ENCODE measurements around the gene SERPINF2.

SERPINF2 gene

DNA sequence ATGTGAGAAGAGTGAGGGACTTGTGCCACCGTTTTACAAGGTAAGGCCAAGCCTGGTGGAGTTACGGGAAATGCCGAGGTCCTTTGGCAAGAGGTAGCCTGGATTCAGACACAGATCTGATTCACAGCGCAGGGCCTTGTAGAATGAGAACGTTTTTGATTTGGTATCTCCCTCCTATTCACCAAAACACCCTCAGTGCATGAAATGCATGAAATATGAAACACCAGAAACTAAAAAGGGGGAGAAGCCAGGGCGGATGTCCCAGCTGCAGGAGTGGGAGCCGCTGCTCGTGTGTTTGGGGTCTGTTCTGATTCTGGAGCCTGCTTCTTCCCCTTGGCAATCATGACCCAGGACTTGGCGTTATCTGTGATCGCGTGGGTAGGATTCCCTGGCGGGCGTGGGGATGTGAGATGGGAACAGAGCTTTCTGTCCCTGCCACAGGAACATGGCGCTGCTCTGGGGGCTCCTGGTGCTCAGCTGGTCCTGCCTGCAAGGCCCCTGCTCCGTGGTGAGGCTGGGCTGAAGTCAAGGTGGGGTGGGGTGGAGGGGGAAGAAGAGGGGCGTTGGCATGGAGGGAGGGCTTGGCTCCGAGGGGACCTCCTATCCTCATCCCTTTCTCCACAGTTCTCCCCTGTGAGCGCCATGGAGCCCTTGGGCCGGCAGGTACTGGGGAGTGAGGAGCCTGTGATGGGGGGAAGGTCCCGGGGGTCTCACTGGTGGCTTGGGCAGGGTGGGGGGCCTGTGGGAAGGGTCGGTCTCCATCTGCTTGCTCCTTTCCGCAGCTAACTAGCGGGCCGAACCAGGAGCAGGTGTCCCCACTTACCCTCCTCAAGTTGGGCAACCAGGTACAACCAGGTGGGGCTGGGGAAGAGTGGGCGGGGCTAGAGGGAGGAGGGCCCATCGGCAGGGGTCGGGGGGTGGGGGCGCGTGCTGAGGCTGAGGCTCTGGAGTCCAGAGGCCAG lies 2.2 kb downstream of the SERPINF2 start:
- Histone ChIP-seq H3K4me2 (ENCODE audit: insufficient read depth, low read length) (no peak overlapping the region), H4K20me1 (ENCODE audit: insufficient read depth, low read length) (no peaks in the 10 kb centered on the region; the same call in 1 of the 2 replicates), H3K36me3 (ENCODE audit: insufficient read depth, low read length) (no peaks in the 10 kb centered on the region), H2AFZ (ENCODE audit: low read depth, low read length) (no peak overlapping the region), H3K27ac (ENCODE audit: low read length) (no peak overlapping the region), H3K4me3 (ENCODE audit: low read depth in 1 of 2, low read length in 2 of 2) (no peak overlapping the region), H3K9me3 (ENCODE audit: insufficient read depth, low read length, severe bottlenecking) (no peaks in the 10 kb centered on the region), H3K4me1 (ENCODE audit: insufficient read depth, low read length) (no peaks in the 10 kb centered on the region), H3K79me2 (ENCODE audit: insufficient read depth, low read length) (no peaks in the 10 kb centered on the region), H3K9ac (ENCODE audit: low read depth, low read length) (no peak overlapping the region), H3K27me3 (ENCODE audit: insufficient read depth, low read length, poor library complexity) (no peaks in the 10 kb centered on the region)
- ATAC-seq (ENCODE audit: insufficient read depth, low read depth) (no peak), DNase-seq (no peak)
- TF ChIP-seq EZH2 (IDR thresholded peaks at IDR 0.05; ENCODE audit: borderline replicate concordance, low read depth, low read length, severe bottlenecking): no peak
- TF ChIP-seq, protein P1, sequence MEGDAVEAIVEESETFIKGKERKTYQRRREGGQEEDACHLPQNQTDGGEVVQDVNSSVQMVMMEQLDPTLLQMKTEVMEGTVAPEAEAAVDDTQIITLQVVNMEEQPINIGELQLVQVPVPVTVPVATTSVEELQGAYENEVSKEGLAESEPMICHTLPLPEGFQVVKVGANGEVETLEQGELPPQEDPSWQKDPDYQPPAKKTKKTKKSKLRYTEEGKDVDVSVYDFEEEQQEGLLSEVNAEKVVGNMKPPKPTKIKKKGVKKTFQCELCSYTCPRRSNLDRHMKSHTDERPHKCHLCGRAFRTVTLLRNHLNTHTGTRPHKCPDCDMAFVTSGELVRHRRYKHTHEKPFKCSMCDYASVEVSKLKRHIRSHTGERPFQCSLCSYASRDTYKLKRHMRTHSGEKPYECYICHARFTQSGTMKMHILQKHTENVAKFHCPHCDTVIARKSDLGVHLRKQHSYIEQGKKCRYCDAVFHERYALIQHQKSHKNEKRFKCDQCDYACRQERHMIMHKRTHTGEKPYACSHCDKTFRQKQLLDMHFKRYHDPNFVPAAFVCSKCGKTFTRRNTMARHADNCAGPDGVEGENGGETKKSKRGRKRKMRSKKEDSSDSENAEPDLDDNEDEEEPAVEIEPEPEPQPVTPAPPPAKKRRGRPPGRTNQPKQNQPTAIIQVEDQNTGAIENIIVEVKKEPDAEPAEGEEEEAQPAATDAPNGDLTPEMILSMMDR (IDR thresholded peaks at IDR 0.05; ENCODE audit: borderline replicate concordance, extremely low read depth, low read length, poor library complexity, severe bottlenecking): no peak

DNA sequence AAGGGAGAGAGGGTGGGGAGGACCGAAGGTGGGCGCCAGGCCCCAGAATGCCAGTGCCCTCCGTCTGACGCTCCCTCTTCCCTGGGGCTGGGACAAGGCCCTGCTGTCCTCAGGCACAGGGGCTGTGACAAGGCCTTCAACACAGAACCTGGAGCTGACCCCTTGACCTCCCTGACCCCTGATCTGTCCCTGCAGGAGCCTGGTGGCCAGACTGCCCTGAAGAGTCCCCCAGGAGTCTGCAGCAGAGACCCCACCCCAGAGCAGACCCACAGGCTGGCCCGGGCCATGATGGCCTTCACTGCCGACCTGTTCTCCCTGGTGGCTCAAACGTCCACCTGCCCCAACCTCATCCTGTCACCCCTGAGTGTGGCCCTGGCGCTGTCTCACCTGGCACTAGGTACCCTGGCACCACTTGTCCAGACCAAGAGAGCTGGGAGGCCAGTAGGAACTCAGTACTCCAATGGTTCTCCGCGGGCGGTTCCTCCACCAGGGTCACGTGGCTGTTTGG lies 2.9 kb downstream of the SERPINF2 start:
- no peaks in the 10 kb centered on the region for H3K4me1 ChIP-seq (ENCODE audit: insufficient read depth, low read length)
- H3K4me3 ChIP-seq (ENCODE audit: low read depth in 1 of 2, low read length in 2 of 2): no peak overlapping the region
- H3K79me2 ChIP-seq (ENCODE audit: insufficient read depth, low read length): no peaks in the 10 kb centered on the region
- TF ChIP-seq, protein P1 (IDR thresholded peaks at IDR 0.05; ENCODE audit: borderline replicate concordance, extremely low read depth, low read length, poor library complexity, severe bottlenecking): no peak
- TF ChIP-seq EZH2 (IDR thresholded peaks at IDR 0.05; ENCODE audit: borderline replicate concordance, low read depth, low read length, severe bottlenecking): no peak
- ATAC-seq (ENCODE audit: insufficient read depth, low read depth) (no peak), DNase-seq (no peak)
- H4K20me1 ChIP-seq (ENCODE audit: insufficient read depth, low read length): no peaks in the 10 kb centered on the region; the same call in 1 of the 2 replicates
- H2AFZ ChIP-seq (ENCODE audit: low read depth, low read length): no peak overlapping the region
- no peak overlapping the region for H3K4me2 ChIP-seq (ENCODE audit: insufficient read depth, low read length)
- H3K27me3 ChIP-seq (ENCODE audit: insufficient read depth, low read length, poor library complexity): no peaks in the 10 kb centered on the region
- no peaks in the 10 kb centered on the region for H3K9me3 ChIP-seq (ENCODE audit: insufficient read depth, low read length, severe bottlenecking)
- no peaks in the 10 kb centered on the region for H3K36me3 ChIP-seq (ENCODE audit: insufficient read depth, low read length)
- H3K27ac ChIP-seq (ENCODE audit: low read length): no peak overlapping the region
- H3K9ac ChIP-seq (ENCODE audit: low read depth, low read length): no peak overlapping the region

DNA sequence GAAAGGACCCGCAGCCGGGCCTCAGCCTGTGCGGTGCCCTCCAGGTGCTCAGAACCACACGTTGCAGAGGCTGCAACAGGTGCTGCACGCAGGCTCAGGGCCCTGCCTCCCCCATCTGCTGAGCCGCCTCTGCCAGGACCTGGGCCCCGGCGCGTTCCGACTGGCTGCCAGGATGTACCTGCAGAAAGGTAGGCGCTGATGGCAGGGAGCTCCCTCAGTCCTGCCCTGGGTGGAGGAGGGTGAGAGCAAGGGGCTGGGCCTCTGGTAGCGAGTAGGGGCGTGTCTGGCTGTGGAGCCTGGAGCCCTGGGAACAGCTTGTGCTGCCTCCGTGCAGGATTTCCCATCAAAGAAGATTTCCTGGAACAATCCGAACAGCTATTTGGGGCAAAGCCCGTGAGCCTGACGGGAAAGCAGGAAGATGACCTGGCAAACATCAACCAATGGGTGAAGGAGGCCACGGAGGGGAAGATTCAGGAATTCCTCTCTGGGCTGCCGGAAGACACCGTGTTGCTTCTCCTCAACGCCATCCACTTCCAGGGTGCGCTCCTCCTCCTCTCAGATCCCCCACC lies 4.4 kb downstream of the SERPINF2 start:
- H3K4me3 ChIP-seq (ENCODE audit: low read depth in 1 of 2, low read length in 2 of 2): no peak overlapping the region
- ATAC-seq (ENCODE audit: insufficient read depth, low read depth) (no peak), DNase-seq (no peak)
- H3K4me2 ChIP-seq (ENCODE audit: insufficient read depth, low read length): no peak overlapping the region
- no peak for TF ChIP-seq EZH2 (IDR thresholded peaks at IDR 0.05; ENCODE audit: borderline replicate concordance, low read depth, low read length, severe bottlenecking)
- TF ChIP-seq, protein P1 (IDR thresholded peaks at IDR 0.05; ENCODE audit: borderline replicate concordance, extremely low read depth, low read length, poor library complexity, severe bottlenecking): no peak
- H3K79me2 ChIP-seq (ENCODE audit: insufficient read depth, low read length): no peaks in the 10 kb centered on the region
- no peaks in the 10 kb centered on the region; the same call in 1 of the 2 replicates for H4K20me1 ChIP-seq (ENCODE audit: insufficient read depth, low read length)
- H2AFZ ChIP-seq (ENCODE audit: low read depth, low read length): no peak overlapping the region
- H3K36me3 ChIP-seq (ENCODE audit: insufficient read depth, low read length): no peaks in the 10 kb centered on the region
- no peaks in the 10 kb centered on the region for H3K4me1 ChIP-seq (ENCODE audit: insufficient read depth, low read length)
- no peaks in the 10 kb centered on the region for H3K27me3 ChIP-seq (ENCODE audit: insufficient read depth, low read length, poor library complexity)
- H3K9me3 ChIP-seq (ENCODE audit: insufficient read depth, low read length, severe bottlenecking): no peaks in the 10 kb centered on the region
- no peak overlapping the region for H3K27ac ChIP-seq (ENCODE audit: low read length)
- H3K9ac ChIP-seq (ENCODE audit: low read depth, low read length): no peak overlapping the region

Data from DND-41 (cell line).